Right ventricle myocardium superior (tissue), 1 donor: ENCODE results near the gene COQ3. TPM values are rescaled to one million over a fixed set of nuclear protein-coding genes. Genes with fewer than 3 reads are reported as not detected.
A peak's percentile ranks its signal among the peaks of the same experiment; 100 is the strongest.

ENCODE experiments used
- ATAC-seq: fragments of 200-7000 bp; cut with Tn5 transposase; one replicate; pipeline ENCODE4 v1.9.1; 2020; ENCODE audit warnings: mild to moderate bottlenecking; ENCODE audit not compliant: poor library complexity
- DNase-seq: peaks from one replicate; pipeline ENCODE4 v3.0.0-alpha.2; 2020
- intact Hi-C: fragments of 100-400 bp; cut with DNase I; formaldehyde crosslinking; loops from one replicate; pipeline ENCODE4 v1.11.2; 2022
- long read RNA-seq: library from polyadenylated mRNA; unstranded; transcript quantifications from one replicate; pipeline ENCODE4 v2.0.0, GENCODE V29; 2021
- total RNA-seq: library from RNA; stranded (reverse); fragmentation: NEBNext Ultra II Directional; extraction: Animal tissue kit (Norgen Biotek cat#: 25700); gene quantifications from one replicate; pipeline ENCODE4 v1.2.1, GENCODE V29; 2021
- donor health status: DM: no; HTN: yes; CAD: no; lungs with severe emphysema.

Gene COQ3, protein sequence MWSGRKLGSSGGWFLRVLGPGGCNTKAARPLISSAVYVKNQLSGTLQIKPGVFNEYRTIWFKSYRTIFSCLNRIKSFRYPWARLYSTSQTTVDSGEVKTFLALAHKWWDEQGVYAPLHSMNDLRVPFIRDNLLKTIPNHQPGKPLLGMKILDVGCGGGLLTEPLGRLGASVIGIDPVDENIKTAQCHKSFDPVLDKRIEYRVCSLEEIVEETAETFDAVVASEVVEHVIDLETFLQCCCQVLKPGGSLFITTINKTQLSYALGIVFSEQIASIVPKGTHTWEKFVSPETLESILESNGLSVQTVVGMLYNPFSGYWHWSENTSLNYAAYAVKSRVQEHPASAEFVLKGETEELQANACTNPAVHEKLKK
- total RNA-seq = 39.7 TPM
- long read RNA-seq, transcript COQ3-201 (7 exons, 1,335 nt) = major isoform, 44 of 50 reads
- long read RNA-seq, partial matches to known transcripts = 0 of 50 reads
- long read RNA-seq, other reads (novel, unspliced or antisense) = 6 of 50 reads

DNA sequence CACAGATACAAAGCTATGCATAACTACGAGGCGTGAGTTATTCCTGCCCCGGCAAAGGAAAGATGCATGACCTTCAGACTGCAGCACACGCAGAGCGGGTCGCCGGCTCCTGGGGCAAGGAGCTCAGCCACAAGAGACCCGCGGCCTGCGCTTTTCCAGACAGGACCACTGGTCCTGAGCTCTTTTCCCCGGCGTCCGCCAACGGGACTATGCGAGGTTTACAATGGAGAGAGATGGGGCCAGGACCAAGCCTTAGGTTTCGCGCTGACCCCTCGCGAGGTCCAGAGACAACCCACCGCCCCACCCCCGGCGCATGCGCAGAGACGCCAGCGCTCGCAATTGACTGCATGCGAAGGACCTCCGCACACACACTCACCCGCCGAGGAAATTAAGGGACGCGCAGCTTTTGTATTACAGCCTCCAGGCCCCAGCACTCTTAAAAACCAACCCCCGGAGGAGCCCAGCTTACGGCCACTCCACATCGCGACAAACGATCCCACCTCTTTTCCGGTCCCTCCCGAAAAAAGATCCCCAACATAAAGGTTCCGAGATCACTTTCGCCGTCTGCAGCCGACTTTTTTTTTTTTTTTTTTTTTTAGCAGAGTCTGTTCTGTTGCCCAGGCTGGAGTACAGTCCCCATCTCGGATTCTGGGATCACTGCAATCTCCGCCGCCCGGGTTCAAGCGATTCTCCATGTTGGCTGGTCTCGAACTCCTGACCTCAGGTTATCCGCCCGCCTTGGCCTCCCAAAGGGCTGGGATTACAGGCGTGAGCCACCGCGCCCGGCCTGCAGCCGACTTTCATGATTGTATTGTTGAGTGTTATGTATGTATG, at the start of gene COQ3:
TSS of gene COQ3 (minus strand) at position 498 of the 834 bp plus-strand sequence. CDS start at position 482, 16 bp downstream.
- intact Hi-C loops = no loop called here
- DNase-seq (peak; percentile 83), ATAC-seq (peak; percentile 93)

DNA sequence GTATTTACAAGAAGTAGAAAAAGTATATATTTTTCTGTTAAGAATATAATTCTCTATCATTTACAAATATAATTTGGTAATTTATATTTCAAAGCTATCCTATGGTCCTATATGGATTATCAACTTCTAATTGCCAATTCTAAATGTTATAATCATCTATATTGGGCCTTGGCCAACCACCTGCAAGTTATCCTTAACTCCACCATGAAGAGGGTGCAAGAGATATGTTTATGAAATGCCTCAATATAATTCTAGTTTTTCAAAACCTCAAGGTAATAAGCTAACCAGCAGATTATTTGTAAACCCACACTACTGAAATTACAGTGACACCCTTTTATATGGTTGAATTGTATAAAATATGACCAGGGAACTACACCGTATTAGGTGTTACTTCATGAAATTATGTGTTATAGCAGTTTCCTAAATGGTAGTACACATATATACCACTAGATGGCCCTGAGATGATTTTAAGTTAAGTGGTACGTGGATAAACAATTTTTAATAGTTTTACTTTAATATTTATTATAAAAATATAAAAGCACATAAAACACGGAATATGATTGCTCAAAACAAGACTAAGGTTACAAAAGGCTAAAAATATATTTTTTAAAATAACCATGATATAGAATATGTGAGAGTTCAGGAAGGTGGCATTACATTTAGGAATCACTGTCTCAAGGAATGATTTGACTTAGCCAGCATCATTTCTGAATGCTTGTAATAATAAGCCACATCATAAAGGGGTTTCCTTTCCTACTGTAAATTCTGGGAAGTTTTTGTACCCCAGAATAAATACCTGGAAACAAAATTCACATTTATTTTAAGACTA, 40.9 kb upstream of the COQ3 start:
- DNase-seq = no peak
- ATAC-seq = peak; percentile 77
- intact Hi-C loops = no loop called here

DNA sequence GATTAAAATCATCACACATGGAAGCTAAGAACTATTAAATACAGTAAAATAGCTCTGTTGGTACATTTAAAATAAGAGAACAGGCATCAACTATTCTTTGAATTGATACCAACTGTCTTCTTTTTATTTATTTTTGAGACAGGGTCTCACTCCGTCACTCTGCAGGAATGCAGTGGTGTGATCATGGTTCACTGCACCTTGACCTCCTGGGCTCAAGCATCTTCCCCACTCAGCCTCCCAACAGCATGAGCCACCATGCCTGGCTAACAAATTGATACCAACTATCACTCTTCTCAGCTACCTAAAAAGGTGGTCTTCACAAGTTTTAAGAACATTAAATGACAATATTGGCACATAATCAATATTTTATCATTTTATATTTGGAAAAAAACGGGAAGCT, 38.9 kb upstream of the COQ3 start:
- intact Hi-C loops = no loop called here
- ATAC-seq = no peak
- DNase-seq = no peak

DNA sequence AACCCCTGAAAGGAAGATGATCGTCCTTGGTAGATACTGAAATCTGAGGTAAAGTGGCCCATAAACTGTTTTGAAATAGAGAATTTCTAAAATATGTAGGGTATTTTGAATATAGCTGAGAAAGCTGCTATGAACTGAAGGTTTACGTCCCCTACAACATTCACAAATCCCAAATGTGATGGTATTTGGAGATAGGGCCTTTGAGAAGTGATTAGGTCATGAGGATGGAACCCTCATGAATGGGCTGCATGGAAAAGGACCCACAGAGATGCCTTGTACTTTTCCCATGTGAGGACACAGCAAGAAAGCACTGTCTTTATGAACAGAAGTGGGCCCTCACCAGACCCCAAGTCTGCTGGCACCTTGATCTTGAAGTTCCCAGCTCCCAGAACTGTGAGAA, 37.9 kb upstream of the COQ3 start:
- ATAC-seq = no peak
- no peak for DNase-seq
- intact Hi-C loops = no loop called here

DNA sequence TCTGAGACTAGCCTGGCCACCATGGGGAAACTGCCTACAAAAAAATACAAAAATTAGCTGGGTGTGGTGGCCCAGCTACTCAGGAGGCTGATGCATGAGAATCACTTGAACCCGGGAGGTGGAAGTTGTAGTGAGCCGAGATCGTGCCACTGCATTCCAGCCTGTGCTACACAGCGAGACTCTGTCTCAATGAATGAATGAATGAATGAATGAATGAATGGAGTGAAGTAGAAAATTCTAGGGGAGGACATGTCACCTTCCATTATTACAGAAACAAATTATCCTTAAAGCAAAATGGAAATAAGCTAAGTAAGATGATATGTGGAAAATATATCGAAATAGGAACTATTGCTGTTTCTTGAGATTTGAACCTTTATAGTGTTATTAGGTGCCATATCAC, 34.0 kb upstream of the COQ3 start:
- intact Hi-C loops = loop anchor here (10.0 kb wide), 1 partner anchor 87 kb away; the partner anchor contains the start of gene USP45
- DNase-seq (no peak), ATAC-seq (no peak)

DNA sequence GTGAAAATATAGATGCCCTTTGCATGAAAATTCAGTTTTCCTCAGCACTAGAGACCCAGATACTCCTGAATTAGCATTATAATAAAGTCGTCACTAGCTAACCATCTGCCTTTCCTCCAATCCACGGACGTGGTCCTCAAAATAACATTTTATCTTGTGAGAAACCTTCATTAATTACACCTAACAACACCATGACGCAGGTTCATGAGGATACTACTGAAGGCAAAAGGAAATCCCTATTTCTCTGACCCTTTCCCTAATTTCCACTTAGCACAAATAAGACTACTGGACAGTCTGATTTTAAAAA, 32.4 kb upstream of the COQ3 start:
- intact Hi-C loops = loop anchor here (10.0 kb wide), 1 partner anchor 88 kb away; the partner anchor contains the start of gene USP45
- no peak for DNase-seq
- ATAC-seq = no peak

DNA sequence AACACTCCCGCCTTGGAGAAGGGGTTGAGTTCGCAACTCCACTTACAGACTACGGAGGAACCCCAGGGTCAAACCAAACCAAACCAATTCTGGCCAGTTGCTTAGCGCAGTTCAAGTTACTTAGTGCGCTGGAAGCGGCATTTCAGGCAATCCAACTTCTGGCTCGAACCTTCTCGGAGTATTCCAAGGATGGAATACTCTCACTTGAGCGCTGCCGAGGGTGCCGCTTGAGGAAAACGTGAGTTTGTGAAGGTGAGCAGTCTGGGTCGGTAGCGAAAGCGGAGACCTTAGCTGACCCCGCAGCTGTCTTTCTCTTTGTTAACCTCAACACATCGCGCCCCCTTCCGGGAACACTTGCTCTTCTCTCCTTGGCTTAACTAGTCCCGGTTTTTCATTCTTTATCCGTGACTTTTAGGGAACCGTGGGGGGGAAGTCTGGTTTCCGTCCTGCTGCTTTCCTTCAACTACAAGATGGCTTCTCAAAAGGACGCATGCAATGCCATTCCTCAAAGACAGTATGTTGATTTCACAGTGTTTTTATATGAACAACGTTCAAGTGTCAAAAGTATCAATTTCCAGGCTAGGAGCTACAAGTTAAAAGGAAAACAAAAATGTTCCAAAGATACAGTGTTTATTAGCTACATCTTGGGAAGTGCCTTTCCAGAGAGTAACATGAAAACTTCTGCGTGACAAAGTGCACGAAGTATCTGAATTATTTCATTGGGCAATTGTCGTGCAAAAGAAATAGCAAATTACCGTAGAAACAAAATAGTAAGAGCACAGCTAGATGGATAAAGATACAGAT, 31.9 kb upstream of the COQ3 start:
- intact Hi-C loops = loop anchor here (10.0 kb wide), 1 partner anchor 89 kb away; the partner anchor contains the start of gene USP45
- DNase-seq (peak; percentile 93), ATAC-seq (peak; percentile 89)

DNA sequence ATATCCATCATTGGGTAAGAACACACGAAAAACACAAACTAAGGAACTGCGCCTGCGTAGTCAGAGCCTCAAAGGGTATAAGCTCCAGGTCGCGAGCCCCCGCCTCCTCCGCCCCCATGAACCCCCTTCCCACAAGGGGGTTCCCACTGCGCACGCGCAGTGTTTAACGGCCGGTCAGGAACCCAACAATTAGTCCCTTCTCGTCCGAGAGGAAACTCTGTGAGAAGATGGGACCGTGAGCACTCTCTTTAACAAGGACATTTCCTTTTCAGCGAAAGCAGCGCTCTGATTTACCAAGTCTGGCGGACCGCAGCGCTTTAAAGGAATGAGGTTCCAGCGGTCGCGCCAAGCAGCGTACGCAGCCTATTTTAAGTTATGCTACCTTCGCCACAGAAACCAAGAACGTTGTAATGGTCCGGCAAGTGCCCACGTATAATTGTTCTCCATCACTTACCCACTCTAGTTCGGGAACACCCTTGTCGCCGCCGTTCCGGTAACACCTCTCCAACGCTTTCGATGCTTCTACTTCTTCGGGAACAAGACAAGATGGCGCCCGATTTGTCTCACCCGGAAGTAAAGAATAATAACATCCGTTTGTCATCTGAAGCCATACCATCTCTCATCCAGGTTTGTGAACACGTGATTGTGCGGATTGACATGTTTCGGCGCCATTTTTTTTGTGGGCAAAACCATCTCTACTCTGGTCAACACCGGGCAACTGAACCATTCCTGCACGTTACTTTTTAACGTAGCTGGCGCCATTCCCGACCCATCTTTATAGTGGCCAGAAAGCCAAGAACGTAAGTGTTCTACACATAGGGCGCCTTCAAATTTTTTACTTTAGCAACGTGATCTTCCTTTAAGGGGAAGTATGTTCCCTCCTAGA, 31.0 kb upstream of the COQ3 start, which contains the start of gene PNISR:
TSS of gene PNISR (minus strand) at position 548 of the 886 bp plus-strand sequence. CDS start 10,649 bp downstream, outside the sequence.
- DNase-seq (peak; percentile 84), ATAC-seq (peak; percentile 97)
- intact Hi-C loops = loop anchor here (10.0 kb wide), 1 partner anchor 90 kb away; the partner anchor contains the start of gene USP45

DNA sequence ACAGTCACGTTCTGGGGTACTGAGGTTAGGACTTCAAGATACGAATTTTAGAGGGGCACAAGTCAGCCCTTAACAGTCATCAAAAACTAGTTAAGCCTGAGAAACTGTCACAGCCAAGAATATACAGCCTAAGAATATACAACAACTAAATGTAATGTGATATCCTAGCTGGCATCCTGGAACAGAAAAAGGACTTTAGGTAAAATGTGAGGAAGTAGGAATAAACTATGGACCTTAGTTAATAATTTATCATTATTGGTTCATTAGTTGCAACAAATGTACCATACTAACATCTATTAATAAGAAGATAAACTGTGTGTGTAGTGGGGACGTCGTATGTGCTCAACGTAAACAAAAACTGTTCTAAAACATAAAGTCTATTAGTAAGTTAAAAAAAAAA, 30.0 kb upstream of the COQ3 start:
- no peak for DNase-seq
- no peak for ATAC-seq
- intact Hi-C loops = loop anchor here (10.0 kb wide), 1 partner anchor 91 kb away; the partner anchor contains the start of gene USP45

DNA sequence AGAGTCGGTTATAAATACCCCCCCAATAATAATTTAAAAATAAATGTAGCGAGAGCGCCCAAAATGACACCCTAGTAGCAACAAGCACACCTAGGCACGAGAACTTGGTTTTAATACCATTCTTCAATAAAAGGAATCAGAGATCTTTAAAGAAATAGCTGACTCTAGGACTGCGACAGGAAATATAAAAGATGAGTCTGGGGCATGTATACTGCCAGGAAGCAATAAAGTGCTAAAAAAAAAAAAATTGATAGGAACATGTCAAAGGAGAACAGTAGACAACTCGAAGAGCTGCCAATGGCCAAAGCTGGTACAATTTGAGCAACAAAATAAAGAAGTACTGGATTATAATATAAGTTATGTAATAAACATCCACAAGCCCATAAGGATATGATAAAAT, 28.9 kb upstream of the COQ3 start:
- ATAC-seq = no peak
- intact Hi-C loops = loop anchor here (10.0 kb wide), 1 partner anchor 92 kb away; the partner anchor contains the start of gene USP45
- DNase-seq = no peak

DNA sequence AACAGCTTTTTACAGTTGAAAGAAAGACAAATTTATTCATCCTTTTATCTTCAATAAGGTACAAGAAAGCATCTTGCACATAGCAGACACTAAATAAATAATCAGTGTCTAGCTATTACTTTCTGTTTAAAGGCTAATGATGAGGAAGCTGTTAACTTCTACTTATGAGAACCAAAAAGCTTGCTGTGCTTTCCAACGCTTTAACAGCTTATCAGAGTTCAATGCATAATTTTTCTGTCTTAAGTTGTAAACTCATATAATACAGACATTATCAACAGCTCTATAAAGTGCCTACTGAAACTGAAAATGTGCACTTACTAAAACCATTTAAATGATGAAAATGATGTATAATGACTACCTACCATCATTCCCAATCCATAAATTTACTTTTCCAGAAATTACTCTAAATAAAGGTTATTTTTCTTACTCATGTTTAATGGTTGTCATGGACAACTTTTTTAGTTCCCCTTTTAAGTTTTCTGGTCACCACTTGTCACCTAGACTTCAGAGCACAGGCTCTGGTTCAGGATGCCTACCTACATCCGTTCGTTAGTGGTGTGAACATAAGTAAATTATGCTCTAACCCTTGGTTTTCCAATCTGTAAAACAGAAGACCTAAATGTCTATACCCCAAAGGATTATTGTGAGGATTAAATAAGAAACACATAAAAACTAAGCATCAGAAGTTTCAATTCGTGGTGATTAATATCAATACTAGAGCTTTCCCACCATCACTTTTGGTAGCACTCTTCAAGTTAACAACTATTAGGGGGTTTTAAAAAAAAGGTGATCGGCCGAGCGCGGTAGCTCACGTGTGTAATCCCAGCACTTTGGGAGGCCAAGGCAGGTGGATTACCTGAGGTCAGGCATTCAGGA, 23.1 kb upstream of the COQ3 start:
- ATAC-seq = no peak
- no peak for DNase-seq
- intact Hi-C loops = no loop called here

DNA sequence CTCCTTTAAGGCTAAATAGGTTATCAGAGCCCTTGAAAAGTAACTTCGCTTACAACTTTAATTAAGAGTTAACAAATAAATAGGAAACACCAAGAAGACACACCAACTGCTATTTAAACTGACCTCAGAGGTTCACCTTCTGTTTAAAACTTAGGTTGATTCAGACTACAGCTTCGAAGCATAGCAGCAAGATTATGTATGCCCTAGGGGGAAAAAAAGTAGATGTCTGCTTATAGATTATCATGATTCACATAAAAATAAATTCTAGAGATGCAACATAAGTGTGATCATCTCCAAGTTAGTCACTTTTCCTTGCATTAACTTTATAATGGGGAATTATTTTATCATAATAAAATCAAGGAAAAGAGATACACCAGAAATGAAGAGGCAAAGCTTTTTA, 22.2 kb upstream of the COQ3 start:
- intact Hi-C loops = no loop called here
- no peak for DNase-seq
- ATAC-seq = no peak

DNA sequence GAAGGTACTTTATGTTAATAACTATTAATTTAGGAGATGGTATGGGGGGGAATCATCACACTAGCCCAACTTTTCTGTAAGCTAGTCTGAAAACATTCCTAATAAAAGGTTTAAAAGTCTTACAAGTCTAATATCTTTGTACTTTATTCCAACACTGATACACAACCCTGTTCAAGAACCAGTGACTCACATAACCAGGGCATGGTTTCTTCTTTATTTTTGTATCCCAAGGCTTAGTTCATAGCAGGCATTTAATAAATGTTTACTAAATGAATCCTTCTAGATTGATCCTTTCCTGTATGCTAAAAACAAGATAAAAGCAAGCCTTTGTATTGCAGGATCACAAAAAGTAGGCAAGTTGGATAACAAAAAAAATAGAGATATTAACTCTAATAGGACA, 21.5 kb upstream of the COQ3 start:
- intact Hi-C loops = no loop called here
- DNase-seq (no peak), ATAC-seq (no peak)

DNA sequence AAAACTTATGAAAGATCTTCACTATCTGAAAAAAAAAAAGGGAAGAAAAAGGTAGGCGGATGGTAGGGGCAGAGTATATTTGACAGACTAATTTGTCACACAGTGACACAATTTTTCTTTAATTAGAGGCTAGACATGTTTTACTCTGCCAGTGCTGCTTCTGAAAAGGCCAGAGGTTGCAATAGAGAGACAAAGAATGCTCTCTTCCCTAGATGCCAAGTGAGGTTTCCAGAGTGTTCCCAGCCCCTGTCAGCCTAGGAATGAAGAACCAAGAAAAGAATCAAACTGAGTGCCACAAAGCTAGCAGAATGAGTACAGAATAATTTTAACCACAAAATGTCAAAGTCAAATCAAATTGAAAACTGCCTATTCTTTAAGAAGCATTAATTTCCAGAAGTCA, 18.1 kb upstream of the COQ3 start:
- intact Hi-C loops = no loop called here
- no peak for DNase-seq
- peak; percentile 74 for ATAC-seq

DNA sequence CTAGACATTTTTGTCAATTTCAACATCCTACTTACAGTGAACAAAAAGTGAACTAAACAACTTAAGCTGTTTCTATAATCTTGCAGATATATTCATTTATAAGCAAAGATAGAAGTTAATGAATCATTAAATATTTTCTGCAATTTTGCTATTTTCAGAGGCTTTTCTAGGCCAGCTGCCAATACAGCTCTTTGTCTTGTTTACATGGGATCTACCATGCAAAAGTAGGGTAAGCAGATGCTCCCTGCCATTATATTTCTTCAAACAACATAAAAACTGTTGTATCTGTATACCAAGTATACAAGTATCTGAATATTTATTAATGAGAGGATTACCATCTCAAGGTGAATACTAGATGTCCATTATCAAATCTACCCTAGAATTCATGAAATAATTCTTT, 15.7 kb upstream of the COQ3 start:
- DNase-seq = no peak
- ATAC-seq = no peak
- intact Hi-C loops = no loop called here

DNA sequence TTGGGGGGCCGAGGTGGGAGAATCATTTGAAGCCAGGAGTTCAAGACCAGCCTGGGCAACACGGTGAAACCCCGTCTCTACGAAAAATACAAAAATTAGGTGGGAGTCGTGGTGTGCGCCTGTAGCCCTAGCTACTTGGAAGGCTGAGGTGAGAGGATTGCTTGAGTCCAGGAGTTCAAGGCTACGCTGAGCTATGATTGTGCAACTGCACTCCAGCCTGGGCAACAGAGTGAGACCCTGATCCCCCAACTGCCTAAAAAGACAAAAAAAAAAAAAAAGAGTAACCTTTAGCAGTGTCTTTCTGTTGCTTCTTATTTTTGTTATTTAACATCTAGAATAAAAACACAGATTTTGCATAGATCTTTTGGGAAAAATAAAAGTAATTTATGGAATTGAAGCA, 13.1 kb upstream of the COQ3 start:
- DNase-seq = no peak
- no peak for ATAC-seq
- intact Hi-C loops = no loop called here
